Pancreas (tissue), 10 donors: ENCODE measurements around the gene BTBD1. TPM values are rescaled to one million over a fixed set of nuclear protein-coding genes. Genes with fewer than 3 reads are reported as not detected.

Experiments used
- ATAC-seq, 4 donors: fragments of 200-7000 bp; cut with Tn5 transposase; one replicate each; pipeline versions ENCODE4 v1.8.0 to v1.9.1; 2020; ENCODE audit warnings: mild to moderate bottlenecking in 4 of 4, moderate library complexity in 4 of 4
- DNase-seq, 6 donors: peaks; one replicate each; pipeline ENCODE4 v3.0.0-alpha.2; 2020
- FAIRE-seq: peaks from 2 replicates; lab custom pipeline; 2012; peaks lifted over from hg19 to GRCh38; lab: Jason Lieb, UNC
- H3K27ac ChIP-seq, 4 donors: fragments of 200-600 bp; sonication (generic); 1 replicate in 3 of 4; 2 replicates in 1 of 4; pipeline versions ENCODE4 v1.5.0 to v1.8.0; 2020
- H3K27me3 ChIP-seq, 4 donors: fragments of 200-600 bp; one replicate each; pipeline ENCODE4 v1.8.0; 2021
- H3K36me3 ChIP-seq, 3 donors: fragments of 200-600 bp; sonication (generic) in 1 of 3; one replicate each; pipeline versions ENCODE4 v1.5.0 to v1.8.0; 2020 to 2021
- H3K4me1 ChIP-seq, 3 donors: fragments of 200-600 bp; one replicate each; pipeline ENCODE4 v1.8.0; 2021
- H3K4me3 ChIP-seq, 4 donors: fragments of 200-600 bp; sonication (generic) in 2 of 4; one replicate each; pipeline versions ENCODE4 v1.5.0 to v1.8.0; 2020 to 2021
- H3K9me3 ChIP-seq, 4 donors: fragments of 200-600 bp; one replicate each; pipeline ENCODE4 v1.8.0; 2021
- CTCF ChIP-seq, 4 donors: fragments of 200-600 bp; sonication (generic) in 3 of 4; IDR thresholded peaks; one replicate each; pipeline versions ENCODE4 v1.5.0 to v1.8.0; 2021; ENCODE audit warnings: antibody characterized with exemption in 4 of 4
- WGBS, 2 donors: extraction: QIAGEN DNeasy Blood & Tissue Kit; methylation state at CpG; one replicate each; pipeline ENCODE4 v1.1.7; 2013; 5-methylcytosine and 5-hydroxymethylcytosine counted together
- intact Hi-C, 3 donors: fragments of 100-400 bp; cut with DNase I; formaldehyde crosslinking; loops; one replicate each; pipeline versions ENCODE4 v1.11.1 to v1.14.2; 2022
- polyA plus RNA-seq, 2 donors: library from polyadenylated mRNA; stranded (reverse); fragments of 200-250 nt; gene quantifications; one replicate each; pipeline ENCODE4 v1.2.3, GENCODE V29; 2013
- total RNA-seq, 6 donors: library from RNA; stranded (reverse); fragmentation: NEBNext Ultra II Directional in 4 of 6; extraction: Animal tissue kit (Norgen Biotek cat#: 25700) in 4 of 6; gene quantifications; one replicate each; pipeline versions ENCODE4 v1.2.1 to v1.2.4, GENCODE V29; 2021 to 2023
- donor health status: healthy with polysubstance abuse.
- donor health status: DM: no; HTN: no; CAD: no; lungs with moderate emphysema.
- donor health status: DM: no; HTN: no; CAD: no.
- donor health status: control.
- donor health status: control.
- donor health status: Bipolar disorder and iron deficiency.
- donor health status: DM: yes; HTN: yes; CAD: no.
- donor health status: DM: no; HTN: no; CAD: no.
- donor health status: DM: no; HTN: no; CAD: no.
- donor health status: DM: yes; HTN: yes; CAD: no.

The BTBD1 gene
- total and polyA plus RNA-seq, 8 donors: 5.1 to 24.4 (median 15.3) TPM

GRCh38 chr15:83062768-83063180 lies 4.3 kb downstream of the BTBD1 start:
- WGBS, 2 donors: 56 to 64% methylated on average over 3 of the region's 3 CpGs
- no peaks in the 10 kb centered on the region for H3K27me3 ChIP-seq
- DNase-seq: no peak
- H3K4me3 ChIP-seq: no peak overlapping the region
- intact Hi-C loops: no loop called here
- no peak for FAIRE-seq
- H3K36me3 ChIP-seq: no peaks in the 10 kb centered on the region
- peaks cover 19 to 38% (median 20%) of the 10 kb centered on the region in 3 donors for H3K4me1 ChIP-seq
- ATAC-seq: no peak
- peak overlapping the region in 1 of 4 donors; percentile 19 for H3K27ac ChIP-seq
- no peaks in the 10 kb centered on the region for H3K9me3 ChIP-seq
- no peak for TF ChIP-seq CTCF (IDR thresholded peaks at IDR 0.05)

GRCh38 chr15:83061680-83062079 lies 5.4 kb downstream of the BTBD1 start:
- no peaks in the 10 kb centered on the region for H3K9me3 ChIP-seq
- no peaks in the 10 kb centered on the region for H3K36me3 ChIP-seq
- H3K4me1 ChIP-seq: peaks cover 19 to 34% (median 23%) of the 10 kb centered on the region in 3 donors
- no peaks in the 10 kb centered on the region for H3K27me3 ChIP-seq
- no peak for FAIRE-seq
- no peak for TF ChIP-seq CTCF (IDR thresholded peaks at IDR 0.05)
- H3K4me3 ChIP-seq: no peak overlapping the region
- no peak for ATAC-seq
- no peak for DNase-seq
- H3K27ac ChIP-seq: no peak overlapping the region
- intact Hi-C loops: no loop called here
- WGBS, 2 donors: 46 to 50% methylated on average over 2 of the region's 2 CpGs

GRCh38 chr15:83057696-83058376 lies 9.2 kb downstream of the BTBD1 start:
- FAIRE-seq (no peak), DNase-seq (no peak), ATAC-seq (peak in 2 of 4 donors; percentile 46 to 49)
- 30 to 31% methylated on average over 7 of the region's 7 CpGs for WGBS, 2 donors
- TF ChIP-seq CTCF (IDR thresholded peaks at IDR 0.05): no peak
- Histone ChIP-seq H3K27me3 (no peaks in the 10 kb centered on the region), H3K36me3 (peaks cover 0 to 10% (median 0%) of the 10 kb centered on the region in 3 donors), H3K9me3 (no peaks in the 10 kb centered on the region), H3K27ac (no peak overlapping the region), H3K4me3 (no peak overlapping the region), H3K4me1 (peaks cover 0 to 9% (median 7%) of the 10 kb centered on the region in 3 donors)
- intact Hi-C loops: no loop called here

- ATAC-seq (no peak), DNase-seq (no peak), FAIRE-seq (no peak)
- no peaks in the 10 kb centered on the region for H3K27me3 ChIP-seq
- H3K4me3 ChIP-seq: no peak overlapping the region
- H3K4me1 ChIP-seq: peaks cover 0 to 9% (median 3%) of the 10 kb centered on the region in 3 donors
- H3K36me3 ChIP-seq: peaks cover 0 to 10% (median 0%) of the 10 kb centered on the region in 3 donors
- intact Hi-C loops: no loop called here
- H3K27ac ChIP-seq: no peak overlapping the region
- WGBS, 2 donors: 83 to 88% methylated on average over 1 of the region's 1 CpG
- no peak for TF ChIP-seq CTCF (IDR thresholded peaks at IDR 0.05)
- H3K9me3 ChIP-seq: no peaks in the 10 kb centered on the region
These were observed 10.1 kb downstream of the BTBD1 start for GRCh38 chr15:83057002-83057401.

- no peak for TF ChIP-seq CTCF (IDR thresholded peaks at IDR 0.05)
- ATAC-seq (peak; percentile 50 to 88 (median 66)), DNase-seq (no peak), FAIRE-seq (peak; percentile 51)
- peaks cover 0 to 6% (median 0%) of the 10 kb centered on the region in 3 donors for H3K4me1 ChIP-seq
- no peak overlapping the region for H3K4me3 ChIP-seq
- intact Hi-C loops: no loop called here
- H3K36me3 ChIP-seq: peaks cover 0 to 18% (median 0%) of the 10 kb centered on the region in 3 donors
- H3K27ac ChIP-seq: peak overlapping the region in 2 of 4 donors; percentile 25 to 59
- no peaks in the 10 kb centered on the region for H3K27me3 ChIP-seq
- no peaks in the 10 kb centered on the region for H3K9me3 ChIP-seq
These were observed 13.9 kb downstream of the BTBD1 start for GRCh38 chr15:83053151-83053550.
